Dedifferentiated amniotic fluid mesenchymal stem cell (primary cell): ENCODE results near the gene APP.
A peak's percentile ranks its signal among the peaks of the same experiment; 100 is the strongest.

Experiments used
- DNase-seq: peaks from one replicate; pipeline ENCODE4 v3.0.0-alpha.2; 2016; ENCODE audit errors: extremely low spot score

Gene APP

GRCh38 chr21:26127073-26127814 lies 43.3 kb downstream of the APP start:
- no peak for DNase-seq

DNA sequence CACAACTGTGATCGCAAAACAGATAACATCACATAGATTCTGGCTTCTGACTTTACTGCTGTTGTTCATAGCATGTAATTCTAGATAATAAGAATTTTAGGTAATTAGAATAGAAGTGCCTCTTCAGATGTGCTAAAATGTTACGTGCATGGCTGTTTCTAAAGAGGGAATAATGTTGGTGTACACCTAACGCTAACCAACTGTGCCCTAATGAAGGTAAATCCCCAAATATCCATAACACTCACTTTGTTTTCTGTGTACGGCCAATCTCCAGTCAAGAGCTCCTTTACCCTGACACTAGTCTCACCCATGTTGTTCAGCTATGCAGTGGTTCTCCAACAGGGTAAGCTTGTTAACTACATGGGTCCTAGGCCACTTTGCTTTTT lies 44.4 kb downstream of the APP start:
- DNase-seq: no peak

DNA sequence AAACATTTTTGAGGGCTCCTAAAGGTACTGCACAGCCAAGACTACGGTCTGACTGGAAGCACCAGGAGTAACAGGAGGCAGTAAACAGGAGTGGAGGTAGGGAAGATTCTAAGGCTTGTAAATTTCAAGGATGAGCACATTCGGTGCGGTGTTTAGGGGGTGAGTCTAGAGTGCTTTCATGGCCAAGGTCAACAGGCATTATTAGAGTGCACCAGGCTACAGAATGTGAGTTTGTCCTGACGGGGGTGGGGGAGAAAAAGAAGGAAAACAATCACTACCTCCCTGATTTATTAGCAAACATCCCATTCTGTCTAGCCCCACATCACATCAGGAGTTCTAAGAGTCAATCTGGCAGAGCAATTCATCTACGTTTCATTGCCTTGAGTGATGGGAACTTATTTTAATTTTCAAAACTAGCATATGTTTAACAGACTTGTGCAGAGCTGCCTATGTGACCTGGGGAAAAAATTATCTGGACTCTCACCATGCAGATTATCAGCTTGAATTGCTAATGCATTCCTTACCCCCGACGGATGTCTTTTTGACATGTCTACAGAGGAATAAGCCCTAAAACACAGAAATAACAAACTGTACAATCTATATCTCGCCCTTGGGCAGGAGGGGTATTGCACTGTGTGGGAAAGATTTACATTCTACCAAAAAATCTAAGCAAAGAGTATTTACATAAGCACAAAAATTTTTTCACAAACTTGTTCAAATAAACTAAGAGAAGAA lies 45.0 kb downstream of the APP start:
- DNase-seq: no peak

DNA sequence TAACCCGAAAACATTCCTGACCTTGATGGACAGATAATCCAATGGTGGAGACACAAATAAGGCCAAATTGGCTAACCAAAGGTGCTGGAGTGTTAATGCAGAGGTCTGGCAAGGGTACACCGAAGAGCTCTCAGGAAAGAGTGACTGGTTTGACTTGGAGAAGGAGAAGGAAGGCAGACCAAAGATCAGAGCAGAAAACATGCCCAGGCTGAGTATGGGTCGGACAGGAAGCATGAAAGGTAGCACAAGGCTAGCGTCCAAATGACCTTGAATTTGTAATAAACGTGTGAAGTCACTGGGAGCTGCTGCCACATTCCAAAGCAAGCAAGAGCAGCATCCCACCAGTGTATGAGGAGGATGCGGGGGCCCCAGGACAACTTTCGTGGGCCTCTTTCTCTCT lies 45.7 kb downstream of the APP start:
- DNase-seq: no peak

DNA sequence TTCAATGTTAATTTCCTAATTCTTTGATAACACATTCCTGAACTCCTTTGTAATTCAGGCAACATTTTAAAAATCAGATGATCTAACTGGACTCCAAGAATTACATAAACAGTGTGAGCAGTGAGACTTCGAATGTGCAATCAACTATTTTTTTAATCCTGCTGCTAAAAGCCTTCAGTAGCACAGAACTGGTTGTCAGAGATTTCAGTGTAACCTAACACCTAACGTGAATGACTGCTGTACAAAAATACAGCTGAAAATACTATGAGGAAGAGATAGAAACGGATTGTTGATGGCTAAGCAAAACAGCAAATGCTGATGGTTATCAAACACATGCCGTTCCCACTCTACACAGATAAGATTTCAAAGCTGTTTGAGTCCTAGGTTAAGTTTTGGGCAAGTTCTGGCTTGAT lies 46.1 kb downstream of the APP start:
- no peak for DNase-seq

DNA sequence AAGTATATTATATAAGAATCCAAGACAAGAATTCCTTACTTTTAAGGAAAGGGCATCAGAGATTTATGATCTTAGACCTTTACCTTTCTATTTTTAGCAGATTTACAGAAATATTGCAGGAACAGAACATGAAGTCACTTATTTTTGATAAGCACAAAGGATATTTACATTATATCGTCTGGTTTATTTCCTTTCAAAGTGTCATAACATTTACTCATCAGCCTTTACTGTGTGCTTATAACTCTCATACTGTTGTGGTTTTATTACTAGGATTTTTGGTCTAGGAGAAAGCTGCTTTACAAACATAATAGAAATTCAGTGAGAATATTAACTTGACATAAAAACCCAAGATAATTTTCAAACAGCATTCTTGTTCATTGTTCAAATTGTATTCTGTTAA lies 47.6 kb downstream of the APP start:
- no peak for DNase-seq

DNA sequence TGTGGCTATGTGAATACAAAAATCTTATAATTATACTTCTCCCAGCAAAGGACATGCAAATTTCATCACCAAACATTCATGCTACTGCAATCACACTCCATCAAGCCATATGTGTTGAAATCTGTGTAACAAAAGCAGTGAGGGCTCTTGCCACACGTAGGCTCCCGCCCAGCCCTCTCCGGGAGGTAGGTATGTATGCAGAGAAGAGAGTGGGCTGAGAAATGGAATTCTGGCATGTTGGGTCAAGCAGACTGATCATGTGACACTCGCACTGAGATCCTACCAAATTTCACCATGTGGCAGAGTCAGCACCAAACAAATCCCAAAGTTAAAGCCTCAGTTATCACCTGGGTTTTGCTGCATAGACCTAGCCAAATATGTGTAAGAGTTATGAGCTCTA lies 49.7 kb downstream of the APP start:
- DNase-seq: no peak

DNA sequence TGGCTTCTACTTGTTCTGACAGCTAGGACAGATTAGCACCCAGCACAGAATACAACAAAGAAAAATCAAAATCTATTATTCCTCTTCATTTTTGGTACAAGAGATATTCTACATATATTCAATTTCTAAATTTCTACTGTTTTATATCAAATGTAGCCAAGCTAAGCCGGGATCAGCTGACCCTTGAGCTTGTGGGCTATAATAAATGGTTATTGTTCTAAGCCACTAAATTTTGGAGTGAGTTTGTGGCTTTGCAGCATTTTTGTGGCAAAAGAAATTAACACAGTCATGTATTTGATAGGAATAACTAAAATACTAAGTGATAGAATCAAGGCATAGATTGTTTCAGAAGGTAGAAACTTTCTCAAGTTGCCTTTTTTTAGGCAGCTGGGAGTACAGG lies 50.7 kb downstream of the APP start:
- DNase-seq: no peak

DNA sequence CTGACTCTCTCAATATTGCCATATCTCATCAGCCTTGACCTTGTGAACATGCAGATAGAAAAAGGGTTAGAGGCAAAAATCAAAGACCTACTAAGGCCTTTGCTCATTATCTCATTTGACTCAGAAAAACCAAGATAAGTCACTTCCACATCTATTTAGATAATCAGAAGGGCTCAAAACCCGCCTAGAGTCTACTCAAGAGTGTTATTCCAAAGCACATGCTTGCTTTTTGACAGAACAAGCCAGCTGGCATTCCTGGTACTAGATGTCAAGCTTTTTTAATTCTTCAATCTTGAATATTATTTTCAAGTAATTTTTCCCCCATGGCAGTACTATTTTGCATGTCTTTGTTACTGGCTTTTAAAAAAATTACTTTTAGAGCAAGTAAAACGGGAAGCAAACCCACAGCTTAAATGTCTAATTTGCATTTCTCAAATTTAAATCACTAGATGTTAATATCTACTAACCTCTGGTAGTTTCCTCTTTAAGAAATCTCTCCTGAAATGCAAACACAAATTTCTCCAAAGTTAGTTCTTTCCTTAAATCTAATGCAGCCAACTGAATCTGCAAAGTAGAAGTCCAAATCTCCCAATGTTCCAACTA lies 51.5 kb downstream of the APP start:
- no peak for DNase-seq

DNA sequence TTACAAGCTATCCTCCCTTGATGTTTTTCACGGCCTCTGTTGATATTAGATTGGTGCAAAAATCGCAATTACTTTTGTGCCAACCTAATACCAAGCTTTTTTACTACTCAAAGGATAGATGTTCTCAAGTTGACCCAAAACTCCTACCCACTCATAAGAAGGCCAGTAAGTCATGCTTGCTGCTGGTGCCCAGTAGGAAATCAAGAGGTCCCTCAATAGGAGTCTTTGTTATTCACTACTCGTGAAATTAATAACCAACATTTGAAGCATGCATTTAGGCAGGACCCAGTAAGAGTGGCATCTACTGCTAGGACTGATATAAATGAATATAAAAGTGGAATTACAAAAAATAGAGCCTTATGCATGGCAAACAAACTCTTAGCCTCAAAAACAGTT lies 52.6 kb downstream of the APP start:
- DNase-seq: no peak

DNA sequence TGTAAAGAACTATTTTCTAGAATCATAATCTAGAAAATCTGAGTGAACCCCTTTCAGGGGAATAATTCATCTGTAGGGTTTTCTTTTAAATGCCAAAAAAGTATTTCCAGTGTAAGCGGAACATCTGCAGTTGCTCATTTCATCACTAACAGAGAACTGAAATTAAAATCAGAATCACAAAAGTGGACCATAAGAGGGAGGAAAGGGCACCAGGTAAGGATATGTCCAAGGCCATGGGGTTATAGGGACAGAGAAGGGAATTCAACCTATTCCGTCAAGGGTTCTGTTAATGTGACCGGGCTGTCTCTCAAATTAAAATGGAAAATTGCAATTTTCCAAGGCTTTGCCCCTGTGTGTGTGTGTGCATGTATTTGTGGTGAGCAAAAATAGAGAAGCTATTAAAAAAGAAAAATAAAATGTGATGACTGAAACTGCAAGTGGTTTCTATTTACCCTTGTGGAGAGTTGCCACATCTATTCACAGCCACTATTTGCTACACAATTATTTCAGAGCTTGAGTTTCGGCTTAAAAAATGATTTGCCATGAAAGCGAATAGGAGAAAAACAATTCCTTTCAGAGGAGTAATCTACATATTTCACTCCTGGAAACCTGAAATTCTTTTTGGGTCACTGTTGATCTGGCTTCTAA lies 53.1 kb downstream of the APP start:
- DNase-seq: no peak

- DNase-seq: peak; percentile 70
Observed at GRCh38 chr21:26116456-26117011, 54.0 kb downstream of the APP start.

- DNase-seq: peak; percentile 31
Observed at GRCh38 chr21:26115899-26116298, 54.7 kb downstream of the APP start.

DNA sequence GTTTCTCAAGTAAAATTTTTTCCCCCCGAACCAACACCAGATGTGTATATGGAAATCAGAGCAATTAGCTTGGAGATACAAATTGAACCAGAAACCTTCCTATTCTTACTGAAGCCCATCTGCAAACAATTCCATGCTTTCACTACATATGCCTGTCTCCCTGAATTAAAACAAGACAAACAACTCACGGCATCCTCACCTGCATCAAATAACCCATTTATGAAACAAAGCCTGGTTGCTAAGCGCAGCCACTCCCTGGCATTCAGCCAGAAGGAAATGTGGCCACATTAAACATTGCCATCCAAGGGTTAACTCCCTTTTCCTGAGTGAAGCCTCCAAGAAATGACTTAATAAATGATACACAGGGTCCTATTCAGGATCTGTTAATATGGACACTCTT lies 55.3 kb downstream of the APP start:
- no peak for DNase-seq

DNA sequence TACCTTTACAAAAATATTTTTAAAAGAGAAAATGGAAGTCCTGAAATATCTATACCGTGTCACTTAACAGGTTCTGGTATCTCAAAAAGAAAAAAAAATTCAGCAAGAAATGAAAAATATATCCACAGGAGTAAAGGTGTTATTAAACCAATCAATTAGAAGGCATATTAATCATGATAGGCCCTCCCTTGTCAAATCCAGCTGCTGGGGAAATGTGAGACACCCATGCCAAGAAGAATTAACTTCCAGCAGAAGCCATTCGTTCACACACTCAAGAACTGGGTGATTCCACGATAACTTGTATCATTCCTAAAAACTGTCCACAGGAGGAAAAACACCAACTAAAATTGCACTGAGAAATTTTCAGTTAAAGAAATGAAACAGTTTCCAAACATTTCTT lies 57.6 kb downstream of the APP start:
- DNase-seq: no peak

DNA sequence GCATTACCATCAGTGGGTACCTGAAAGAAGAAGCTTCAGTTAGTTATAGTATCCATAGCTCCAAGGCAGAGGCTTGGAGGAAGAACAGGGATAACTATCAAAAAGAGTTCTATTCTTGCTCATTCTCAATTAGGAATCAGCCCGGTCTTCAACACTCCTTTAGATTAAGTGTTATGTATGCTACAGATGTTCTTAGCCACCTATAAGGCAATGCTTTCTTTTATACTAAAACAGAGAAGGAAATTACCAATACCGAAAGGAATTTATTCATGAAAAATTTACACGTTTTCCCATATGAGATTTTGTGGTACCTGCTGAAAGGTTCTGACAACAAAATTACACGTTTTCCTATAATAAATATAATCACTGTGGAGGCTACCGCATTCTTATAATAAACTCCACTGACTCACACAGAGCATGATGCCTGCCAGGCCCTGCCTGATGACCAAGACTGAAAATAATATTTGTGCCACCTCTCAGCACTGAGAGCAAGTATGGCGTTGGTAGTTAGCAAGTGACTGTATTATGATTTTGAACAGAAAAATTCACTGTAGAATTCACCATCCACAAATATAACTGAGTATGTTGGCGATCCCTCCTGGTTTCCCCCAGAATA lies 58.3 kb downstream of the APP start:
- DNase-seq: no peak

GRCh38 chr21:26110715-26111114 lies 59.9 kb downstream of the APP start:
- DNase-seq: no peak

GRCh38 chr21:26107429-26107828 lies 63.1 kb downstream of the APP start:
- no peak for DNase-seq

DNA sequence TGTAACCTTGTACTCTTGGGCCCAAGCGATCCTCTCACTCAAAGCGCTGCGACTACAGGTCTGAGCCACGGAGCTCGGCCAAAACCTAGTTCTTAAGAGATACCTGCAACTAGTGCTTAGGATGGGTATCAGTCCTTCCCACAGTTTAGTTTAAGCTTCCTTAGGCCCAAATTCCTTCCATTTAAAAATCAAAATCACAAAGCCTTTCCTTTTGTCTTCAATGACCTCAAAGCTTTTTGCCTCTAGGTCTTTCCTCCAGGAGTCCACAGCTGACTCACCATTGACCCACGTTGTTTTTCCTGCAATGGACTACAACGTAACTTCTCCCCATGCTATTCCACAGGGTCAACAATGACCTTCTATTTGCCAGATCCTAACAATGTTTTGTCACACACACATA lies 64.0 kb downstream of the APP start:
- DNase-seq: no peak

- no peak for DNase-seq
Observed at GRCh38 chr21:26105819-26106218, 64.8 kb downstream of the APP start.

- no peak for DNase-seq
Observed at GRCh38 chr21:26100573-26100972, 70.0 kb downstream of the APP start.
